Right renal cortex interstitium (tissue), 3 donors: ENCODE data around the gene FIBP. TPM values are rescaled to one million over a fixed set of nuclear protein-coding genes. Genes with fewer than 3 reads are reported as not detected.

Source experiments
- DNase-seq, 3 donors: peaks; one replicate each; pipeline ENCODE4 v3.0.0-alpha.2; 2013; ENCODE audit warnings: low read depth in 3 of 3, low spot score in 2 of 3
- polyA plus RNA-seq, 3 donors: library from polyadenylated mRNA; unstranded; fragments of 120-200 nt; gene quantifications; one replicate each; pipeline ENCODE4 v1.2.1, GENCODE V29; 2013; ENCODE audit not compliant: insufficient read length in 3 of 3

FIBP gene
- polyA plus RNA-seq, 3 donors, result 90.0 to 97.3 (median 94.2) TPM

DNA sequence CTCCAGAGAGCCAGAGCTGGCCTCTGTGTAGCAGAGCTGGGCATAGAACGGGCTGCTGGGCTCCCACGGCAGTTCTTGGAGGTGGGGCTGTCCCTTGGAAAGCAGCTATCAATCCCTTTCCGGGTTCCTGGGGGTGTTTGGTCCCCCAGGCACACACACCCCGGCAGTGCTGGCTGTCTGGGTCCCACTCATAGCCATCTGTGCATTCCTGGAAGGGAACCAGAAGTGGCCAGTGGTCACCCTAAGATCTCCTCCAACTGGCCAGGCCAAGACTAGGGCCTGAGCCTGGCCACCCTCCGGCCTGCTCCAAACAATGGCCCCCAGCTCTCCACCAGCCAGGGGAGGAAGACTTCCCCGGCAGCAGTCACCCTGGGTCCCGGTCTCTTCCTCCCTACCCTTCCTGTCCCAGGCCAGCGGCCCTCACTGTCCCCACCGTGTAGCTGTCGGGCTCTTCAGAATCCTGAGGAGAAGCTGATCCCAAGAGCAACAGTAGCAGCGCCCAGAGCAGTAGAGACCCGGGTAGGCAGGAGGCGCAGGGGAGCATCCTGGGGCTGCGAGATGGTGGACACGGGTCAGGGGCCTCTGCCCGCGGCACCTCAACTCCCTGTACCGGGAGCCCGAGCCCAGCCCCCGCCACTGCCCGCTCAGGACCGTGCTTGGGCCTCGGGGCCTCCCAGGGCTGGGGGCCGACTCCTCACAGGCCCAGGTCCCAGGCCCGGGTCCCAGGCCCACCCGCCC lies 16.3 kb downstream of the FIBP start:
- DNase-seq, result no peak

DNA sequence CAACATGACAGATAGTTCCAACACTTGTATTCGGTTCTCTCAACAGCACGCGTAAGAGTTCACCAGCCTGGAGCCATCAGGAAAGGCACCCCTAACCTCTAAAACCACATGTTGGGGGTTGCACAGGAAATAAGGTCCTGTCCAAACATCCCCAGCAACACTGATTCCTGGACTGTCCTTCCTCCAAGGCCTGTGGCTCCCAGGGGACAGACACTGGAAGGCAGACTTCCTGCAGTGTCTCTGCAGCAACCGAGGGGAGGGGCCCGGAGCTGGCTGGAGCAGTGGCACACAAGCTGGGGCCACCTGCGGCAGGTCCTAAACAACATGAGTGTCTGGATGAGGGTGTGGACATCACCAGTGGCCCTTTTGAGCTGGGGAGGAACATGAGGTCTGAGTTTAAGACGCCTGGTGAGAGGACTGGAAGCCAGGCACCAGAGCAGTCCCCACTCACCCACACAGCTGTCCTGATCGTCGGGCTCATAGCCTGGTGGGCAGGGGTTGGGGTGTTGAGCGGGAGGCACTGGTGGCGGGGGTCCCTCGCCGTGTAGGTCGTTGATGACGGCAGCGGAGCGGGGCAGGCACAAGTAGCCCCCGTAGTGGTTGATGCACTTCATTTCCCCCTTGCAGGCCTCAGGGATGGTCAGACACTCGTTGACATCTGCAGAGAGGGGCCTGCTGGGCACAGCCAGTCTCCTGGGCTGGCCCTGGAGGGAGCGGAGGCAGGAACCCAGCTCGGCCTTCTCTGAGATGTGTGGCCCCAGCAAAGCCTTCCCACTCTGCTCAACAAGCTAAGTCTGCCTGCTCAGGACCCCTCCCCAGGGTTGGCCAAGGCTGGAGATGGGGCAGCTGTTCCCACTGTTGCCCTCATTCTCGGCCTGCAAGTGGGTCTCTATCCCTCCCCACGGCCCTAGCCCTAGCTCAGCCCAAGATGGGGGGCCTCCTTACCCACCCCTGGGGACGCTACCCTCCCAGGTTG lies 17.3 kb downstream of the FIBP start:
- no peak for DNase-seq

DNA sequence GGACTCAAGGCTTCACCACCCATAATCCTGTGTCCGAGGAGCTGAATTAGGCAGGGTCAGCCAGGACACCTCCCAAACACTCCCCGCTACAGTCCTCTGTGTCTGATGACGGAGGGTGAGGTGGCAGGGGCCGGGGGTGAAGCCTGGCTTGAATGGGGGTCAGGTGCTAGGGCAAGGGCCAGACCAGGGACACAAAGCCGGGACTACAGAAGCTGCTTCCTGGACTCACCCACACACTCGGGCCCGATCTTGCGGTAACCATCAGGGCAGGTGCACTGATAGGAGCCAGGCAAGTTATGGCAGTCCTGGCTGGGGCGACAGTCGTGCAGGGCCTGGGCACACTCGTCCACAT lies 18.0 kb downstream of the FIBP start:
- DNase-seq, result no peak

DNA sequence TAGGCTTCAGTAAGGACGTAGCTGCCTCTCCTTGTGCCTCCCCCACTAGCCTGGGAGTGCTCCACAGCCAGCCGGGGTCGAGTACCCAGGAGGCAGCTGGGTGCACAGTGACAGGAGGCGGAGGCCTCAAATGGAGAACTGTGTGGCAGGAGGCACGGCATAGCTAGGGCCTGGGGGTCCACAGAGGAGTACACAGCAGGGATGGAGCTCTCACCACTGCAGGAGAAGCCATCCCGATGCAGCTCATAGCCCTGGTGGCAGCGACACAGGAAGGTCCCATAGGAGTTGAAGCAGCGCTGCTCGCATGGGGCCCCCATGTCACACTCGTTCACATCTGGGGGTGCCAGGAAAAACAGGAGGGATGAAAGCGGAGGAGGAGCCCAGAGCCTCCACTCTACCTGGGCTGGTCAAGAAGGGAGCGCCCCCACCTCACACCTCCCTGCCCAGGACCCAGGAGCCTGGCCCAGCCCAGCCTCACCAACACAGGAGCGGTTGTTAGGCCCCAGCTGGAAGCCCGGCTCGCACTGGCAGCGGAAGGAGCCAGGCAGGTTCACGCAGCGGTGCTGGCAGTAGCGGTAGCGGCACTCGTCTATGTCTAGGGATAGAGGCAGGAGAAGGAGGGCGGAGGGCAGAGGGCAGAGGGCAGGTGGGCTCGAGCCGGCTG lies 18.5 kb downstream of the FIBP start:
- no peak for DNase-seq

DNA sequence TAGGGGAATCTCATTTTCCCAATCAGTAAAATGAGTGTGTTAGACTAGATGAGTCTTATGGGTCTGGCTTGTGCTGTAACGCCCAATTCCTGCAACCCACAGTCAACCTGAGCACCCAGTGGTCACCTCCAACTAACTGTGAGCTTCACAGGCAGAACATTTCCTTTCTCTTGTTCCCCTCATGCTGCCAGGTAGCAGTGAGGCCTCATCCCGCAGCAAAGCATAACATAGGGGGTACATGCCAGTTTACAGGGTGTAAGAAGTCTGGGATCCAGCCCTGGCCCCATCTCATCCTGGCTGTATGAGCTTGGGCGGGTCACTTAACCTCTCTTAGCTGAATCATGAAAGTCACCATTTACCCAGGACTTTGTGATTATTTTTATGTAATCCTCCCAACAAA lies 19.4 kb downstream of the FIBP start:
- DNase-seq, result no peak

DNA sequence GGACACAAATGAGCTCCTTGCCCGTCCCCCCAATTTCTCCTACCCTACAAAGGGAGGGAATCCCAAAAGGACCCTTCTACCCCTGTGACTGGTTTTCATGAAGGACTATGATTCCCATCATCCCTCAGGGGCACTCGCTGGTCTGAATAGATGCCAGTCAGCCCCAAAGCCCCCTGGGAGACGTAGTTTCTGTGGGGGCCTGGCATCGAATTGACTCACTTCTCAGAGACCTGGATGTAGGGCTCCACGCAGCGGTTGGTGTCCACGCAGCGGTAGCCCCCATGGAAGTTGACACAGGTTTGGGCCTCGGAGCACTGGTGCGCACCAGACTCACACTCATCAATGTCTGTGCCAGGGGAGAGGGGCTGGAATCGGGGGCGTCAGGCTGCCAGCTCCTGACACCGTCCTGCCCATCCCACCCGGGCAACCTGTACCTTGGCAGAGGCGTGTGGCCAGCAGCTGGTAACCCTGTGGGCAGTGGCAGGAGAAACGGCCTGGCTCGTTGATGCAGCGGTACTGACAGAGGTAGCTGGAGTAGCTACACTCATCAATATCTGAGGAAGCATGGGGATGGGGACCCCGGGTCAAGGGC lies 20.1 kb downstream of the FIBP start:
- no peak for DNase-seq

DNA sequence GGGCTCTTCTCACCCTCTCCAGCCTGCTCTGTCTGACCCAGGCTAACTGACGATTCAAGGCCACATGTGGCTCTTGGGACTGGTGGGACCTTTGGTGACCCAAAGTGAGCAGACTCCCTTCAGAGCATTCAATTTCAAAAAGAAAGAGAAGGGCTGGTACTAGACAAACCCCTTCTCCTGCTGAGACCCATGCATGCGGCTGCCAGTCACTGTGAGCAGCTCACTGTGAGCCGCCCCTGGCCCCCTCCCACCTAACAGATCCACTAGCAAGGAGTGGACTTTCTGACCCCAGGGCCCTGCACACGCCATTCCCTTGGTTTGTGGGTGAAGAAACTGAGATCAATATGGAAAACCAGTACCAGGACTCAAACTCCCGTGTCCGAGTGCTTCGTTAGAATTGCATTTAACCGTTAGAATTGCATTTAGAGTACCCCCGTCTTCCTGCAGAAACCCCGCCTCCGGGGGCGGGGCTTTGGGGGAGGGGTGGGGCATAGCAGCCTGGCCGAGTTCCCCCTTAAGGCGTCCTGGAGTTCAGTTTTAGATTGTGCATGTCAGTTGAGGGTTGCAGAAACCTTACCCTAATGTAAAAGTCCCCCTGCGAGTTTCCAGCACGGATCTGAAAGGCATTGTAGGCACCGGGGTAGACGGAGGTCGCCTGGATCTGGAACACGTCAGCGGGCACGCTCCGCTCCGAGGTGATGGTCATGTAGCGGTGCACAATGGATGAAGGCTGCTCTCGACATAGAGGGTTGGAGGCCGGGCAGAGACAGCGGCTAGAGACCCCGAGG lies 20.8 kb downstream of the FIBP start:
- DNase-seq, result no peak

DNA sequence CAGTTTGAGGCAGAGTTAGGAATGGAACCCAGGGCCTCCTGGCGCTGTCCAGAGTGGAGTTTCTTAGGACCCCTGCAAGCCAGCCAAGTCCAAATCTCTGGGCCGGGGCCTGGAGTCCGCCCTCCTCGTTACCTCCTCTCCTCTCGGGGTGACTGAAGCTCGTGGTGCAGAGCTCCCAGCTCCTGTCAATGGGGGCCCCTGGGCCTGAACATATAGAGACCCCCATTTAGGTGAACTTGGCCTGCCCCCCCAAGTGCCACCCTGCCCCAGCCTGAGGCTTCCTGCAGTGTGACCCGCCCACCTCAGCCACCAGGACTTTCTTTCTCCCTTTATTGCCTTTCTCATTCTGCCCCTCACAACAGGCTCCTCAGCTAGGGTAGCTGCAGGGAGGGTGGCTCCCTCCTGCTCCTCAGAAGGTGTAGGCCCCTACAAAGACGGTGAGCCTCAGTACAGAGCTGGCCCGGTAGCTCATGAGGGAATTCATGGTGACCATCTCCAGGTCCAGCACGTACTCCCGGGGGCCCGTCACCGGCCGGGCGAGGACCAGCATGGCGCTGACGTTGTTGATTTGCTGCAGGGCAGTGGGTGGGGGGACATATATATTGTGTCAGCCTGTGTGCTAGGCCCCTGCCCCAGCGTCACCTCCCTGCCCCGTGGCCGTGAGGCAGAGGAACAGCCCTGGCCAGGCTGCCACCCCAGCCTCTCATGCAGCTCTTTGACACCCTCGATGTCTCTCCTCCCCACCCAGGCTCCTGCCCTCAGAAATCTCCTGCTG lies 21.6 kb downstream of the FIBP start:
- DNase-seq, result no peak

DNA sequence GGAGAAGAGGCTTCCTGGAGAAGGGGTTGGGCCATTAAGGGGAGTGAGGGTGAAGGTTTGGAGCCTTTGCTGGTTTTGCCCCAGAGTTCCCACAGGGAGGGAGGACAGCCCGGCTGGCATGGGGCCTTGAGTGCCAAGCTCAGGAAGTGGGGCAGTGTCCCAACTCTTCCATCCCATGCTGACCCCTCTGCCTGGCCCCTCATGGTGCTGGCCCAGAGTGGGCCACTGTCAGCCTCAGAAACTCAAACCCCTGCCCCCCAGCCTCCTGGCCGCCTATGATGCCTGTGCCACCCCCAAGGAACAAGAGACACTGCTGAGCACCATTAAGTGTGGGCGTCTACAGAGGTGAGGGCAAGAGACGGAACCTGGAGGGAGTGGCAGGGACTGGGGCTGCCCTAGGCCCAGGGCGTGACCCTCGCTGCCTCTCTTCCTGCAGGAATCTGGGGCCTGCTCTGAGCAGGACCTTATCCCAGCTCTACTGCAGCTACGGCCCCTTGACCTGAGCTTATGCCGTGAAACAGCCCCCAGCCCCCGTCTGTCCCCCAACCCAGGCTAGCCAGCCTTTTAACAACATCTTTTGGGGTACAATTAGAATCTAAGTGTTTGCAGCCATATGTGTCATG lies 22.6 kb downstream of the FIBP start:
- DNase-seq, result no peak

DNA sequence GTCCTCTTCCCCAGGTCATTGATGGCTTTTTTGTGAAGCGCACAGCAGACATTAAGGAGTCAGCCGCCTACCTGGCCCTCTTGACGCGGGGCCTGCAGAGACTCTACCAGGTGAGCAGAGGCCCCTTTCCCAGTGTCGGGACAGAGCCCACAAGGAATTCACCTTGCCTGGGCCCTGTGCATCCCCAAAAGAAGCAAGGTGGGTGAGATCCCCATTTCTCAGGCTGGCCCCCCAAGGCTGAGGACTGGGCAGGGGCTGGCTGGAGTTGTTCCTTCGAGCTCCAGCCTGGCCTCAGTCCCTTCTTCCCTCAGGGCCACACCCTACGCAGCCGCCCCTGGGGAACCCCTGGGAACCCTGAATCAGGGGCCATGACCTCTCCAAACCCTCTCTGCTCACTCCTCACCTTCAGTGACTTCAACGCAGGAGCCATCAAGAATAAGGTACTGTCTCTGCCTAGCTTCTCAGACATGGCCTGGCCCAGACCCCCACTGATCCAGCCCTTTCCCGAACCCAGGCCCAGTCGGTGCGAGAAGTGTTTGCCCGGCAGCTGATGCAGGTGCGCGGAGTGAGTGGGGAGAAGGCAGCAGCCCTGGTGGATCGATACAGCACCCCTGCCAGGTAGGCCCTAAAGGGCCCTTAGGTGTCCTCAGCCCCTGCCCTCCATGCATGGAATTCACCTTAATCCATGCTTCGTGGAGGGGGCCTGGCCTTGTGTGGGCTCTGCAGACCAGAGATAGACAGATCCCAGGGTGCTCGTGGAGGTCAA lies 23.4 kb downstream of the FIBP start:
- no peak for DNase-seq

DNA sequence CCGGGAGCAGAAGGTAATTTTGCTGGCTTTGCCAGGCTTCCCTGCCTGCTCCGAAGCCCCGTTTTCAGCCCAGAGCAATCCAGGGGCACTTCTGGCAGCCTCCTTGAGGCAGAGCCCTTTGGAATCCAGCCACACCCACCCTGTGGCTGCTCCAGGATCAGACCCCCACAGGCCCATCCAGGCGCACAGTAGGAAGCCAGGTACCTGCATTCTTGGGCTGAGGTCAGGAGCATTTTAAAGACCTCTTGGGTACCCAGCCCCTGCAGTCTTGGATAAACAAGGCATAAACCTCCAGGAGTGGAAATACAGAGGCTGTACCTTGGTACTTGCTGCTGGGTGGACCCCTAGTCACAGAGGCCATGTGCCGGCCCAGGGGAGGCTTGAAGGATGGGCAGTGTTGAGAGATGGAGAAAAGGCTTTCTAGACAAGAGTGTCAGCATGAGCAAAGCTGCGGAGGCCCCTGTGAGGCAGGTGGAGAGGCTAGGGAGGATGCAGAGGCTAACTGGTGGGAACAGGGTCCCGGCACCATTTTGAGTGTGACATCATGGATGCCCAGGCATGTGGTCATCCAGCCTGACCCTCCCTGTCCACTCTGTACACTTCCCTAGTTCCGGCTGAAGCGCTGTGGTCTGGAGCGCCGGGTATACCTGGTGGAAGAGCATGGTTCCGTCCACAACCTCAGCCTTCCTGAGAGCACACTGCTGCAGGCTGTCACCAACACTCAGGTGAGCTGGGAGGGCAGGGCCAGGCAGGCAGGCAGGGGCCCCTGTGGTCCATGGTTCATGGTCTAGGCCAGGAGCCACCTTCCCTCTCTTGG lies 24.2 kb downstream of the FIBP start:
- no peak for DNase-seq

DNA sequence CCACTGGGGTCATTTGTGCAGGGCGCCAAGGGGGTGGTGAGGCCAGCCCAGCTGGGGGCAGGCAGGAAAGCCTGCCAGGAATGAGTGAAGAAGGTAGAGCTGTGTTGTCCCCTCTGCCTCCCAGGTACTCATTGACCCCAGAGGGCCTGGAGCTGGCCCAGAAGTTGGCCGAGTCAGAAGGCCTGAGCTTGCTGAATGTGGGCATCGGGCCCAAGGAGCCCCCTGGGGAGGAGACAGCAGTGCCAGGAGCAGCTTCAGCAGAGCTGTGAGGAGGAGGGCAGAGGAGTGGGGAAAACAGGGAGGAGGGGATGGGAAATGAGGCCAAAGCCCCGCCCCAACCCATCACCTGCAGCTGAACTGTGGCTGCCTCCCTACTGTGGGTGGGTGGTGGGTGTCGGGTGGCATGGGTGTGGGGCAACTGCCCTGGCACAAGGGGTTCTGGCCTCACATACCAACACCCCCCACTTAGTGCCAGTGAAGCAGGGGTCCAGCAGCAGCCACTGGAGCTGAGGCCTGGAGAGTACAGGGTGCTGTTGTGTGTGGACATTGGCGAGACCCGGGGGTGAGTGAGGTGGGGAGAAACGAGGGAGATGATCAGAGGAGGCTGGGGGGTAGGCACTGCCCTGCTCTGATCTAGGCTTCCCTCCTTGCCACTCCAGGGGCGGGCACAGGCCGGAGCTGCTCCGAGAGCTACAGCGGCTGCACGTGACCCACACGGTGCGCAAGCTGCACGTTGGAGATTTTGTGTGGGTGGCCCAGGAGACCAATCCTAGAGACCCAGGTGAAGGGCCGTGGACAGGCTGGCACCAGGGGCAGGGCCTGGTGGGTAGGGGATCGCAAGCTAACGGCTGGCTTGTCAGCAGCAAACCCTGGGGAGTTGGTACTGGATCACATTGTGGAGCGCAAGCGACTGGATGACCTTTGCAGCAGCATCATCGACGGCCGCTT lies 25.1 kb downstream of the FIBP start:
- DNase-seq, result no peak

DNA sequence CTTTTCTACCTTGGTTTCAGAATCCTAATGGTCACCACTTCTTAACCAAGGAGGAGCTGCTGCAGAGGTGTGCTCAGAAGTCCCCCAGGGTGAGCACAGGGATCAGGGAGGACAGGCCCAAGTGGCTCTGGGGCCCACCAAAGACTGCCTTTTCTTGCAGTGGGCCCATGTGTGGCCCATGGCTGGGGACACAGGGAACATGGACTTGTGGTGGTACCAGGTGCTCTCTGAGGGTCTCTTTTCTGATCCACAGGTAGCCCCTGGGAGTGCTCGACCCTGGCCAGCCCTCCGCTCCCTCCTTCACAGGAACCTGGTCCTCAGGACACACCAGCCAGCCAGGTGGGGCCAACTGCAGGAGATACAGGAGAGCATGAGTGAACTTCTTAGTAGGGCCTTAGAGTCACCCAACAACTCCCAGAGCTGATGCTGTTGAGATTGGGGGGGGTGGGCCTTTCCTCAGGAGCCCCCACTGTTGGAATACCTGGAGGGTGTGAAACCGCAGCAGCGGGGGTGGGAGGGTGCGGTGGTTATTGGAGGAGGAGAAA lies 26.0 kb downstream of the FIBP start:
- DNase-seq, result no peak

DNA sequence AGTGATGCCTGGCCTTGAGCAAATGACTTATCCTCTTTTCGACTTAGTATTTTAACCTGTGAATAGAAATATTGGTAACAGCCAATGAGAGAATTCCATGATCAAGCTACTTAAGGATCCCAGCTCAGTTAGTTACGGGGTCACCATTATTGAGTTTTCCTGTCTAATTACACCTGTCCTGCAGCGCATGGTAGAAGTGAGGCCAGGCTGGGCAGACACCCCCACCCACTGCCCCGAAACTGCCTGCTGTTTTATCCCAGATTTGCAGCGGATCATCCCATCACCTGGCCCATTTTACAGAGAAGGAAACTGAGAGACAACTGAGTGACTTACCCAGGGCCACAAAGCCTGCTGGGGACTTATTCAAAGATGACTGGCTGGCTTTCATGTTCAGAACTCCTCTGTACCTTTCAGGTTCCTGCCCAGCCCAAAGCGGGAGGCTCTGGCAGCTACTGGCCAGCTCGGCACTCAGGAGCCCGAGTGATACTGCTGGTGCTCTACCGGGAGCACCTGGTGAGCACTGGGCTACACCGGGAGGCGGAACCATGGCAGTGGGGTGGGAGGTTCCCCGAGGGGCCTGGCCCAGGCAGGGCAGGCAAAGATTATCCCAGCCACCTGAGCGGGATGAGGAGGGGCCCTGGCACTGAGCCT lies 26.6 kb downstream of the FIBP start:
- no peak for DNase-seq

DNA sequence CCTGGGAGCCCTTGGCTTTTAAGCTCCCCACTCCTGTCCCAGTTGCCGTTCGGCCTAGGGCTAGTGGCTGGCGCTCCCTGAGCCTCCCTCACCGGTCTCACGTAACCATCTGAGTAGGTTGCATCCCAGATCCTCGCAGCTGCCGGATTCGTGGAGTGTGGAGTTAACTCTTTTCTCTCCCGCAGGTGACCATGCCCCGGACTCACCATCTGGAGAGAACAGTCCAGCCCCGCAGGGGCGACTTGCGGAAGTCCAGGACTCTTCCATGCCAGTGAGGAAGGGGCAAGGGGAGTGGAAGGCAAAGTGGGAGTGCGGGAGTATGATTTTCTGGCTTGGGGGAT lies 27.1 kb downstream of the FIBP start:
- DNase-seq, result no peak
